ENCODE measurements around the gene MEGF10. TPM values are rescaled to one million over a fixed set of nuclear protein-coding genes. Genes with fewer than 3 reads are reported as not detected.

Gene MEGF10
- total RNA-seq, 1 experiment from 2014 or later = not detected

GRCh38 chr5:127412698-127413097 is 122.1 kb downstream of the MEGF10 start:
- no peaks in the 10 kb centered on the region for H3K36me3 ChIP-seq (ENCODE audit: control insufficient read depth, insufficient read depth, low read length)
- Mint-ChIP-seq H3K27ac (ENCODE audit: unreplicated experiment) (no peak overlapping the region), H3K27me3 (ENCODE audit: insufficient read depth, unreplicated experiment) (peaks cover 12% of the 10 kb centered on the region), H3K36me3 (ENCODE audit: insufficient read depth, unreplicated experiment) (no peaks in the 10 kb centered on the region), H3K4me1 (ENCODE audit: low read depth, unreplicated experiment) (no peaks in the 10 kb centered on the region), H3K4me3 (ENCODE audit: unreplicated experiment) (no peak overlapping the region), H3K9me3 (ENCODE audit: unreplicated experiment) (no peaks in the 10 kb centered on the region)
- no peak overlapping the region for H3K4me3 ChIP-seq (ENCODE audit: low read depth, low read length)
- H3K9me3 ChIP-seq = no peaks in the 10 kb centered on the region
- DNase-seq = no peak
- no peaks in the 10 kb centered on the region for H3K27me3 ChIP-seq (replicated peaks; ENCODE audit: control insufficient read depth, insufficient read depth, low read length)
- CTCF ChIA-PET = no interaction called here
- BruUV-seq (replicated peaks) = no TSS peak
- POLR2A ChIA-PET = no interaction called here
- no peaks in the 10 kb centered on the region for H3K4me1 ChIP-seq
- intact Hi-C loops (cut with micrococcal nuclease; ENCODE audit: unreplicated experiment) = no loop called here
- no peak for TF ChIP-seq CTCF (IDR thresholded peaks at IDR 0.05; ENCODE audit: insufficient read depth in 1 of 2, low read depth in 1 of 2, low read length in 1 of 2, severe bottlenecking in 1 of 2, unreplicated experiment in 1 of 2)

DNA sequence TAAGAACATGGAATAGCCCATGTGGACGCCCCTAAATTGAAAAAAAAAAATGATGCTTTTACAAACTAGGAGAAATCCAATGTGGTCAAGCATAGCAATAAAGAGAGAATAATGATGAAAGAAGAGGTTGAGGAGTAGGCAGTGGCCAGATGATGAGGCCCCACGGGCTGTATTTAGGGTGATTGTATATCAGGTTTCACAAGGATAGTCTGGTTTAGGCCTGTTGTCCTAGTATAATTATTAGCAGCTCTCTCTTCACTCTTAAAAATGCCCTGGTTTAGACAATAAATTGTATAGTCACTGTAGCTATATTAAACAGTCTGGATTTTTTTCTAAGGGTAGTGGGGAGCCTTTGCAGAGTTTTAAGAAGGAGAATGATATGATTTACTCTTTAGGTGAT is 124.4 kb downstream of the MEGF10 start:
- no peaks in the 10 kb centered on the region for H3K4me1 ChIP-seq
- no peak overlapping the region for H3K4me3 Mint-ChIP-seq (ENCODE audit: unreplicated experiment)
- H3K27me3 ChIP-seq (replicated peaks; ENCODE audit: control insufficient read depth, insufficient read depth, low read length) = no peaks in the 10 kb centered on the region
- ChIA-PET POLR2A (no interaction called here), CTCF (no interaction called here)
- DNase-seq = no peak
- no peaks in the 10 kb centered on the region for H3K9me3 Mint-ChIP-seq (ENCODE audit: unreplicated experiment)
- peaks cover 16% of the 10 kb centered on the region for H3K27me3 Mint-ChIP-seq (ENCODE audit: insufficient read depth, unreplicated experiment)
- no peaks in the 10 kb centered on the region for H3K9me3 ChIP-seq
- BruUV-seq (replicated peaks) = no TSS peak
- H3K4me1 Mint-ChIP-seq (ENCODE audit: low read depth, unreplicated experiment) = no peaks in the 10 kb centered on the region
- H3K36me3 ChIP-seq (ENCODE audit: control insufficient read depth, insufficient read depth, low read length) = no peaks in the 10 kb centered on the region
- H3K36me3 Mint-ChIP-seq (ENCODE audit: insufficient read depth, unreplicated experiment) = no peaks in the 10 kb centered on the region
- no peak overlapping the region for H3K4me3 ChIP-seq (ENCODE audit: low read depth, low read length)
- no peak for TF ChIP-seq CTCF (IDR thresholded peaks at IDR 0.05; ENCODE audit: insufficient read depth in 1 of 2, low read depth in 1 of 2, low read length in 1 of 2, severe bottlenecking in 1 of 2, unreplicated experiment in 1 of 2)
- intact Hi-C loops (cut with micrococcal nuclease; ENCODE audit: unreplicated experiment) = no loop called here
- no peak overlapping the region for H3K27ac Mint-ChIP-seq (ENCODE audit: unreplicated experiment)

DNA sequence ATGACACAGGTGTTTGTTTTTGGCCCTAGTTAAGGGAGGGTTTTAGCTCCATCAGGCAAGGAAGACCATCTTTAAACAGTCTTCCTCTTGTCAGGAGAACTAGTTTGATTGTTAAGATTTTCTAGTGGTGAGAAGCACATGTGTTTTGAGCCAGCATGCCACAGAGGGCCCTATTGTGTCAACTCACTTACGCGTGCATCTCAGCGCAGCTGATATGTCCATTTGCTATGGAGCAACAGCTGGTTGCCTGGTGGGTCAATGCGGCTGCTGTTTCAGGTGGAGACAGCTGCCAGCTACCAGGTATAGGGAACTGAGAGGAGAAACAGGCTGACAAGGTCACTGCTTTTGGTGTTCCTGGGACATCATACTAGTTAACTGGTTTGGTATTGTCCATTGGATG is 126.3 kb downstream of the MEGF10 start:
- Mint-ChIP-seq H3K36me3 (ENCODE audit: insufficient read depth, unreplicated experiment) (no peaks in the 10 kb centered on the region), H3K9me3 (ENCODE audit: unreplicated experiment) (no peaks in the 10 kb centered on the region), H3K27ac (ENCODE audit: unreplicated experiment) (no peak overlapping the region), H3K27me3 (ENCODE audit: insufficient read depth, unreplicated experiment) (peaks cover 14% of the 10 kb centered on the region), H3K4me3 (ENCODE audit: unreplicated experiment) (no peak overlapping the region), H3K4me1 (ENCODE audit: low read depth, unreplicated experiment) (no peaks in the 10 kb centered on the region)
- H3K4me3 ChIP-seq (ENCODE audit: low read depth, low read length) = no peak overlapping the region
- no TSS peak for BruUV-seq (replicated peaks)
- intact Hi-C loops (cut with micrococcal nuclease; ENCODE audit: unreplicated experiment) = no loop called here
- ChIA-PET POLR2A (no interaction called here), CTCF (no interaction called here)
- no peak for TF ChIP-seq CTCF (IDR thresholded peaks at IDR 0.05; ENCODE audit: insufficient read depth in 1 of 2, low read depth in 1 of 2, low read length in 1 of 2, severe bottlenecking in 1 of 2, unreplicated experiment in 1 of 2)
- no peaks in the 10 kb centered on the region for H3K27me3 ChIP-seq (replicated peaks; ENCODE audit: control insufficient read depth, insufficient read depth, low read length)
- DNase-seq = no peak
- no peaks in the 10 kb centered on the region for H3K4me1 ChIP-seq
- H3K9me3 ChIP-seq = no peaks in the 10 kb centered on the region
- no peaks in the 10 kb centered on the region for H3K36me3 ChIP-seq (ENCODE audit: control insufficient read depth, insufficient read depth, low read length)

All from Caco-2 (cell line).